Left renal cortex interstitium (tissue), 4 donors: ENCODE measurements around the gene HAUS1. TPM values are rescaled to one million over a fixed set of nuclear protein-coding genes. Genes with fewer than 3 reads are reported as not detected.
A peak's percentile ranks its signal among the peaks of the same experiment; 100 is the strongest.

Experiments
- DNase-seq, 4 donors: peaks; one replicate each; pipeline ENCODE4 v3.0.0-alpha.2; 2013; ENCODE audit warnings: low read depth in 4 of 4, low spot score in 2 of 4, missing footprints in 1 of 4
- polyA plus RNA-seq, 4 donors: library from polyadenylated mRNA; unstranded; fragments of 120-200 nt; gene quantifications; one replicate each; pipeline ENCODE4 v1.2.1, GENCODE V29; 2013; ENCODE audit not compliant: insufficient read length in 4 of 4

Gene HAUS1
- 10 to 100 TPM; 44.3 to 51.3 (median 50.3) TPM for polyA plus RNA-seq

DNA sequence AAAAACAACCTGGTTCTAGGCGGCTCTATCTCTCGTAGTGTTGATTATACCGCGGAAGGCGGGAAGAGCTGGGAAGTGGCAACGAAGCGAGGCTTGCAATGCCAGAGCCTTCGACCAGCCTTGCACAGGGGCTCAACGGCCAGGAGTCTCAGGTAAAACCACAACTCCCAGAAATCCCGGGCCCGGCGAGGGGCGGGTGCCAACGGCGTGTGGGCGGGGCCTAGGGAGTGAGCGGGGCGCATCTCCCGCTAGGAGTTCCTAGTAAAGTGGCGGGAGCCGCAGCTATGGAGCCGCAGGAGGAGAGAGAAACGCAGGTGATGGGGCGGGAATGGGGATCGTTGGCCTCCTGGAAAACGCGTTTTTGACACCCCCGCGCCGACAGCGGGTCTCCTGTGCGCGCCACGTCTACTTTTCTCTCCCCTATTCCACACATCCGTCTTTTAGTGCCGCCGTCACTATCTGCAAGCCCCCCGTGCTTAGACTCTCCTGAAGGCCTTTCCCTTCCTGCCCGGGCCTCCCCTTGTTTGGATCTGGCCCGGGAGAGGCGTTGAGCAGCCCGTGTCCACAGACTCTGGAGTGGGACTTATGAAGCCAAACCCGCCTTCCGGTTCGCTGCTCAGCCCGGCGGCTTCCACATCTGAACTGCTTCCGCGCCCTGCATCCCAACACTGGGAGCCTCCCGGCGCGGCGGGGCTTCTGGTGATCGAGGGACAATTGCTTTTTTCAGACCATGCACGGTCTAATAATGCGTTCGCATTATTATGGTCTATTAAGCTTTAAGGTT, at the start of gene HAUS1:
TSS of gene HAUS1 (plus strand) at position 258 of the 784 bp plus-strand sequence. CDS start at position 285, 27 bp downstream.
- peak; percentile 71 to 87 (median 80) for DNase-seq

DNA sequence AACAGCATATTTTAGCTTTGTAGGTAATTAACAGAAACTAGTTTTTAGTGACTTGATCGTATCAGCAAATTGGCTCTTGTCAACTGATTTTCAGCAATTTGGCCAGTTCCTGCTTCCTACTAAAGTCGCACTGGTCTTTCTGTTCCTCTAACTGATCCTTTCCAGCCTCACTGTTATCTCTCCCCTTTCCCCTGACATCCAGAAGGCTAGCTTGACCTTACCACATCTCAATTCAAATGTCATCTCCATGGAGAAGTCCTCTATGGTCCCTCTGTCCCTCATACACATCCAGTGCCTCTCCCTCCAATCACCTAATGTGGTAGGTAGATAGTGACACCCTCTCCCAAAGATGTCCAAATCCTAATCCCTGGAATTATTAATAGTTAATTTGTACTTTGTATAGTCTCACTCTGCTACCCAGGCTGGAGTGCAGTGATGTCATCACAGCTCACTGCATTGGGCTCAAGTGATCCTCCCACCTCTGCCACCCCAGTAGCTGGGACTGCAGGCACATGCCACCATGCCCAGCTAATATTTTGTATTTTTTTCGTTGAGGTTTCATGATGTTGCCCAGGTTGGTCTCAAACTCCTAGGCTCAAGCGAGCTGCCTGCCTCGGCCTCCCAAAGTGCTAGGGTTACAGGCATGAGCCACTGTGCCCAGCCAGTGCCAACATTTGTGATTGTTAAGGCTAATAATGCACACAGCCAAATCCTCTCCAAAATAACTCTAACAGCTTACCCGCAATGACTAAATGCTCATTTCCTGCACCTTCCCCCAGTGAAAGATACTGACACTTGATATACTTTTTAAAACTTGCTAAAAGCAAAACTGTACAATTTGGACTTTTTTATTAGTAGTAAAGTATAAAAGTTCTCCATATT, 49.0 kb upstream of the HAUS1 start:
- no peak for DNase-seq

GRCh38 chr18:46055838-46056230, 48.4 kb upstream of the HAUS1 start:
- DNase-seq: no peak

DNA sequence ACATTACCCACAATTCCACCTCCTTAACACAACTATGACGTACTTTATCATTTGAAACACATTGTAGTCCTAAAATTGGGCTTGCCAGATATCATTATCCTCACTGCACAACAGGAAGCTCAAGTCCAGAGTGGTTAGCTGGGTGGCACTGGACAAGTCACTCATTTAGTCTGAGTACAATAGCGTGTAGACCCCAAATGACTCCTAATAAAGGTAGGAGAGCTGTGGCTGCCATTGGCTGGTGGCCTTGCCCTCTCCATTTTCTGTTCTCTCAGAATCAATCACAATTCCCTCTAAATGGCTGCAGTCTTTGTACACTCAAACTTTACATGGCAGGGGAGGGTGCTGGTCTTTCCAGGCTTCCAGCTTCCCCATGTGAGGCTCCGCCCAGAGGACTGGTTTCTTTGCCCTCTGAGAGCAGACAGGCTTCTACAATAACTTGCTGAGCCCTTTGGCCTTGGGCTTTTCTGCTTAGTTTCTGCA, 43.8 kb upstream of the HAUS1 start:
- no peak for DNase-seq

DNA sequence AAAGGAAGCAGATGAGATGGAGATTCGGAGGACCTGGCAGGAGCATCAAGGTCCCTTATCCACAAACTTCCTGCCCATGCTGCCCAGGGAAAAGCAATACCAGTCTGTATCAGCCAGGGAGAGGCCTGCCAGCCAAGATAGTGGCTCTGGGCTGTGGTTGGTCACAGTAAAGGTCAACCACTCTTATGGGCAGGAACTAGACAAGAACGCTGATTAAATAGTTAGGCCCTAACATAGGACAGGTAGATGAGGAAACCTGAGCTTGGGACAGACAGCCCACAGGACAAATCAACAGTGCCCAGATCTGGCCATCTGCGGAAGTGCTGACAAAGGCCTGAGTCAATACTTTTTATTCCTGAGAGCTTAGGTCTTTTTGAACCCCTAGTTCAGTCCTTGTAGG, 42.8 kb upstream of the HAUS1 start:
- DNase-seq: no peak

- DNase-seq: no peak
Measured at GRCh38 chr18:46061796-46062195, 42.4 kb upstream of the HAUS1 start.

DNA sequence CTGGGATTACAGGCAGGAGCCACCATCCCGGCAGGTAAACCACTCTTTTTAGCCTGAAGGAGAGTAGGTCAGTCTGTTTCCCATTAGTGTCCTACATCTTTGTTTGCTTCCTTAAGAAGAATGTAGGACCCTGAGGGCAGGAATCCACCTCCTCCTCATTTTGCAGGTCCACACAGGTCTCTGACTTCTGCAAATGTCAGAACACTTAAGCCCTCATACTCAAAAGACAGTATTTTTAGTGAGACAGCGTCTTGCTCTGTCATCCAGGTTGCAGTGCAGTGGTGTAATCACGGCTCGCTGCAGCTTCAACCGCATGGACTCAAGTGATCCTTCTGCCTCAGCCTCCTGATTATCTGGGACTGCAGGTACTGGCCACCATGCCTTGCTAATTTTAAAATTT, 41.4 kb upstream of the HAUS1 start:
- DNase-seq: no peak

DNA sequence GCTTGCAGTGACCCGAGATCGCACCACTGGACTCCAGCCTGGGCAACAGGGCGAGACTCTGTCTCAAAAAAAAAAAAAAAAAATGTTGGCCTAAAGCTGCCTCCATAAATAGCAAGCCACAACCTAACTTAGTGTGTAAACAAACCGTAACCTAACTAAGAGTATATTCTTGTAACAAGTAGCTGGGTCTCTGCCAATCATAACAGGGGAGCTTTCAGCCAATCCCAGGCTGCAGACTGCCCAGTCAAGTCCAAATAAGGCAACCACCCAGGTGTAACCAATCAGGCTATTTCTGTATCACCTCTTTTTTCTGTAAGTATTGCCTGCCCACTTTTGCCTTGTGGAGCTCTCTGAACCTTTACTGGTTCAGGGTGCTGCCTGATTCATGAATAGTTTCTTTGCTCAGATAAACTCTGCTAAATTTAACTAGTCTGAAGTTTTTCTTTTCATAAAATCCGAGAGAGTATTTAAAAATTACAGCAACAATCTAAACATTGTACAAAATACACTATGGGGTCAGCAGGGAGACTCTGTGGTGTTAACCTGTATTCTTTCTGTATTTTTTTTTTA, 36.7 kb upstream of the HAUS1 start:
- no peak for DNase-seq

DNA sequence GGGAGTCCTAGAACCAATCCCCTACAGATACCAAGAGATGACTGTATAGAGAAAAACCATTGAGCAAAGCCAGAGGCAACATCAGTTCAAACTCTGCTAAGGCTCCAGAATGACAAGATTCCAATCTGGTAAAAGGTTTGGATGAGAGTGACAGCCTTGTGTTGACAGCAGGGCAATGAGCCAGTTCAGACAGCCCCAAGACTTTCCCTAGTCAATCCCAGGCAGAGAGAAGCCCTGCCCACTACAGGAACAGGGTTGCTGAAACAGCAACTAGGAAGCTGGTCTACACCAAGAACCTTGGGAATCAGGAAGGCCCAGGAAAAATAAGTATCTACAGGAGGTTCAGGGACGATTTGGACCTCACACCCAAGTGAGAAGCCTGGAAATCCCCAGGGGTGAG, 35.4 kb upstream of the HAUS1 start:
- no peak for DNase-seq

GRCh38 chr18:46069524-46069923, 34.7 kb upstream of the HAUS1 start:
- no peak for DNase-seq

- DNase-seq: no peak
Measured at GRCh38 chr18:46070232-46070631, 34.0 kb upstream of the HAUS1 start.

DNA sequence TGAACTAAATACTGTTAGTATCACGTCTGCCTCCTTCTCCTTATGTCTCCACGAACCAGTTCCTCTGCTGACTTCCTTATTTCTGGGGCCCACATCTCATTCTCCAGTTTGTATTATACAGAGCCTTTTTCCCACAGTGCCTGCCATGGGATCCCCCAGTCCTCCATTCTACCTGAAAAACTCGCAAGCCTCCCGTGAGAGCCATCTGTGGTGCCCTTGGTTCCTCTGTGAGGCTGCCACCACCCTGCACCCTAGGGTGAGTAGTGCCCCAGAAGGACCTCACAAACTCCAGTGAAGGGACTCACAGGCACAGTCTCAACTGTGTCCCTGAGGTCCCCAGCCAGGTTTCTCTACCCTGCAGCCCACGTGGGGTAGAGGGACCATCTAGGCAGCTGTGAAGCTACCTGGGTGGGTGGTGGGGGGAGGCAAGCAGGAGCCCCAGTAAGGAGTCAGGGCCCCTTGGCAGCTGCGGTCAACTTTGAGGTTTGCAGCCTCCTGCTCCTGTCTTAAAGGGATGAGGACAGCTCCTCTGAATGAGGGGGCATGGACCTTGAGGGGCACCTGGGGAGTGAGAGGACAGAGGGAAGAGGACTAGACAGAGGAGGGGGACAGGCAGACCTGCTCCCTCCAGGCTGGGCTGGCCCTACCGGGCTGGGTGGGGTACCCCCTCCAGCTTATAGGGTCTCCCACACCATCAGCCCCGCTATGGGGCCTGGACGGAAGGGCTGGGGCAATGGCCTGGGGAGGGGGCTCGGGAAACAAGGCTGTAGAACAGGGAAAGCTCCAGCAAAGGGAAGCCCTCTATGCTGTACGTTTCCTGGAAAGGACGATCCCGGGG, 33.2 kb upstream of the HAUS1 start:
- no peak for DNase-seq

DNA sequence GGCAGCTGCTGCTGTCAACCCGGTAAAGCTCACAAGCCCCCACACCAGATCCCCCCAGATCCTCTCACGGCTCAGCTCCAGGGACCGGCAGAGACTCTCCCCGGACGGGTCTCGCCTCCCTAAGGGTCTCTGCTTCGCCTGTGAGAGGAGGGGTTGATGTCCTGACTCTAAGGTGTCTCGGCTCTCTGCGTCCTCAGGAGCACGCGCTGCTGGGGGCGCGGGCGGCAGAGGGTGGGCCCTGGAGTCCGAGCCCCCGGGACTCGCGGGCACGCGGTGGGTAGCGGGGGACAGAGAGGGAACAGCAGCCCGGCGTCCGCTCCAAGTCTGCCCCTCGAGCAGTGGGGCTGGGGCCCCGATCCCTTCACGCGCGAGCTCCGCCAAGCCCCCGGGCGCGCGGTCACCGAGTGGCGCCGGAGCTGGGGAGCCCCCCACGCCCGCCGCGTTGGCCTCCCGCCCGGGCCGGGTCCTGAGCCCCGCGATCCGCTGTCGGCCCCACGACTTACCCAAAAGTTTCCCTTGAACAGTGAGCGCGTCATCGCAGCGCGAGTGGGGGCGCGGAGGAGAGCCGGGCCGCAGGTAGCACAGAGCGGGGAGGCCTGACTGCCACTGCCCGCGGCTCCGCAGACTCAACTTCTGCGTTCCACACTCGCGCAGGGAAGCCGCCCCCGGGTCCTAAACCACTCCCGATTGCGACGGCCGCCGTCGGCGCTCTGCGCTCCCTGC, 32.4 kb upstream of the HAUS1 start, which contains the start of gene PSTPIP2:
TSS of gene PSTPIP2 (minus strand) at position 608 of the 723 bp plus-strand sequence. CDS start at position 536, 72 bp downstream.
- DNase-seq: peak in 1 of 4 donors; percentile 34

DNA sequence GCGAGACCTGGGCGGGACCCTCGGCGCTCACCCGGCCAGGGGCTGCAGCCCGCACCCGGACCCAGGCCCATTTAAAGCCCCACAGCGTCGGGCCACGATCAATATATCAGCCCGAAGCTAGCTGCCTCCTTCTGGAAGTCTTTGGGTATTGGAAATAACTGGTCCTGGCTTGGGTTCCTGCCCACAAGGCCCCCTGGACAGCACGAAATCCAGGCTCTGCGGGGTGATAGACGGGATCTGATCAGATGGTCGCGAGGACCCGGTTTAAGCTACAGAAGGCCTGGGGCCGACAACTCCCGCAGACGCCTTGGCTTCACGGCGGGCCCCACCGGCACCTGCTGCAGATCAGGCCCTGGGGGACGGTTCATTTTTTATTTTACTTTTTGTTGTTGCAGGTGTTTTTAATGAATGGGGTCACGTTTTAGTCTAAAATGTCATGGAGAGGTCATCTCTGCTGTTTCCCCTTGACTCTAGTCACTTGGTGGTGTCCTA, 31.8 kb upstream of the HAUS1 start:
- DNase-seq: no peak

- no peak for DNase-seq
Measured at GRCh38 chr18:46072959-46073358, 31.2 kb upstream of the HAUS1 start.

- peak in 1 of 4 donors; percentile 37 for DNase-seq
Measured at GRCh38 chr18:46073474-46074331, 30.5 kb upstream of the HAUS1 start.

GRCh38 chr18:46079336-46079735, 24.8 kb upstream of the HAUS1 start:
- DNase-seq: no peak

DNA sequence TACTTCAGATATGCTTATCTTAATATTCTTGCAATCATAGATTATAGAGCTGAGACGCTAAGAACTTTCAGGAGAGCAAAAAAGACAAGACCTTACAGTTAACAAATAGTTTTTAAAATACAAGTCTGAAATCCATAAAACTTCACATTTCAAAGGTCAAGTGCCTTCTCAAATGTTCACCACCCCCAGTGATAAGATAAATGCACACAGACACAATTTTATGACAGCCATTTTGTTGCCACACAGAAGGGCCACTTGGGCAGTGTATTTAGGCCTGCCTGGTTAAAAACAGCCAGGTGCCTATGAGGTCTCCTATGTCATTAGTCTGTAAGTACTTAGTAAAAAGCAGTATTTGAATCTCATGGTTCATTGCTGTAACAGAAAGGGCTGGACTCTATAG, 24.0 kb upstream of the HAUS1 start:
- no peak for DNase-seq
